ENCODE results near the gene GLCCI1. TPM values are rescaled to one million over a fixed set of nuclear protein-coding genes. Genes with fewer than 3 reads are reported as not detected.

Gene GLCCI1
- total and polyA plus RNA-seq, 10 of the 15 experiments (the other 5 are each of a cell fraction or from before 2014, with no cell fraction given), result 12.6 to 92.0 (median 27.6) TPM

DNA sequence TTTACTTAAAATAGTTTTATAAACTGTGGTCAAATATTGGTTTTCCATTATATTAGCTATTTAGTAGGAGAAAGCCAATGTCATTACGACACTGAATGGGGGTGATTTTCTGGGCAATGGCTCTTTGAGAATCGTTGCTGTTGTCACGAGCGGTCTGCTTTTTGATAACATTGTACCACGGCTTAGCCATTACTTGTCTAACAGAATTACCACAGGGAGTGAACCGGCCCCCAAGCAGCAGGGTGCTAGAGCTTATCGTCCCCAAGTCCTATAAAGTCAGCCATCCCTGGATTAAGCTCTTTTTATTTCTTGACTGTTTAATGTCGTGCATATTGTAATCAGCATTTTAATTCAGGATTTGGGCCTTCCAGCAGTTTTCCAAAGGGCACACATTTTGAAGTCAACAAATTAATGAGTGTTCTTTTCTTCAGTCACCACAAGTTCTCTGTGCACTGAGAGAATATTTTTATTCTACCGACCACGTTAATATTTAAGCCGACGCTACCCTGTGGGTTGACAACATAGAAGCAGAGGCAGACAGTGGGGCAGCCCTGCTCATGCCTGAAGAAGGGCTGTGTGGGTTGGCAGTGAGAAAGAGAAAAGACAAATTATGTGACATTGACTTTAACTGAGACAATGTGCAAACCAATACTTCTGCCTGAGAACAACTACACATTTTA, 167.6 kb downstream of the GLCCI1 start:
- POLR2A ChIA-PET, result interaction anchor here (1.0 to 7.7 kb wide), 5 partner anchors 17 to 54 kb away, joined by 3 to 133 read pairs (median 4); no protein-coding TSS in a partner anchor
- over 99% methylated on average over 12 of the region's 12 CpGs for WGBS (ENCODE audit: insufficient coverage, insufficient replicate concordance, low lambda C conversion rate, missing lambda C conversion rate)
- H3K4me1 ChIP-seq (ENCODE audit: control insufficient read depth, insufficient read depth, low read length), result peaks cover 38% of the 10 kb centered on the region
- TF ChIP-seq NR2C2 (IDR thresholded peaks at IDR 0.05; ENCODE audit: borderline replicate concordance, control insufficient read depth, insufficient read length, low read depth) (no peak), YY1 (IDR thresholded peaks at IDR 0.05; ENCODE audit: low read depth, low read length) (no peak), RELA (IDR thresholded peaks at IDR 0.05; ENCODE audit: borderline replicate concordance, partially characterized antibody) (no peak), IKZF2 (IDR thresholded peaks at IDR 0.05) (no peak), BCL11A (IDR thresholded peaks at IDR 0.05; ENCODE audit: low read depth, low read length) (no peak), PAX5 (IDR thresholded peaks at IDR 0.05; ENCODE audit: borderline replicate concordance, low read depth, low read length) (no peak), FOXM1 (IDR thresholded peaks at IDR 0.05; ENCODE audit: low read depth, low read length) (no peak), ZZZ3 (IDR thresholded peaks at IDR 0.05; ENCODE audit: control insufficient read depth, insufficient read length, low read depth) (no peak), RUNX3 (IDR thresholded peaks at IDR 0.05; ENCODE audit: low read length) (no peak)
- TF ChIP-seq, protein P1, sequence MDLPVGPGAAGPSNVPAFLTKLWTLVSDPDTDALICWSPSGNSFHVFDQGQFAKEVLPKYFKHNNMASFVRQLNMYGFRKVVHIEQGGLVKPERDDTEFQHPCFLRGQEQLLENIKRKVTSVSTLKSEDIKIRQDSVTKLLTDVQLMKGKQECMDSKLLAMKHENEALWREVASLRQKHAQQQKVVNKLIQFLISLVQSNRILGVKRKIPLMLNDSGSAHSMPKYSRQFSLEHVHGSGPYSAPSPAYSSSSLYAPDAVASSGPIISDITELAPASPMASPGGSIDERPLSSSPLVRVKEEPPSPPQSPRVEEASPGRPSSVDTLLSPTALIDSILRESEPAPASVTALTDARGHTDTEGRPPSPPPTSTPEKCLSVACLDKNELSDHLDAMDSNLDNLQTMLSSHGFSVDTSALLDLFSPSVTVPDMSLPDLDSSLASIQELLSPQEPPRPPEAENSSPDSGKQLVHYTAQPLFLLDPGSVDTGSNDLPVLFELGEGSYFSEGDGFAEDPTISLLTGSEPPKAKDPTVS (IDR thresholded peaks at IDR 0.05; ENCODE audit: low read depth, low read length), result no peak
- TF ChIP-seq, protein P2, sequence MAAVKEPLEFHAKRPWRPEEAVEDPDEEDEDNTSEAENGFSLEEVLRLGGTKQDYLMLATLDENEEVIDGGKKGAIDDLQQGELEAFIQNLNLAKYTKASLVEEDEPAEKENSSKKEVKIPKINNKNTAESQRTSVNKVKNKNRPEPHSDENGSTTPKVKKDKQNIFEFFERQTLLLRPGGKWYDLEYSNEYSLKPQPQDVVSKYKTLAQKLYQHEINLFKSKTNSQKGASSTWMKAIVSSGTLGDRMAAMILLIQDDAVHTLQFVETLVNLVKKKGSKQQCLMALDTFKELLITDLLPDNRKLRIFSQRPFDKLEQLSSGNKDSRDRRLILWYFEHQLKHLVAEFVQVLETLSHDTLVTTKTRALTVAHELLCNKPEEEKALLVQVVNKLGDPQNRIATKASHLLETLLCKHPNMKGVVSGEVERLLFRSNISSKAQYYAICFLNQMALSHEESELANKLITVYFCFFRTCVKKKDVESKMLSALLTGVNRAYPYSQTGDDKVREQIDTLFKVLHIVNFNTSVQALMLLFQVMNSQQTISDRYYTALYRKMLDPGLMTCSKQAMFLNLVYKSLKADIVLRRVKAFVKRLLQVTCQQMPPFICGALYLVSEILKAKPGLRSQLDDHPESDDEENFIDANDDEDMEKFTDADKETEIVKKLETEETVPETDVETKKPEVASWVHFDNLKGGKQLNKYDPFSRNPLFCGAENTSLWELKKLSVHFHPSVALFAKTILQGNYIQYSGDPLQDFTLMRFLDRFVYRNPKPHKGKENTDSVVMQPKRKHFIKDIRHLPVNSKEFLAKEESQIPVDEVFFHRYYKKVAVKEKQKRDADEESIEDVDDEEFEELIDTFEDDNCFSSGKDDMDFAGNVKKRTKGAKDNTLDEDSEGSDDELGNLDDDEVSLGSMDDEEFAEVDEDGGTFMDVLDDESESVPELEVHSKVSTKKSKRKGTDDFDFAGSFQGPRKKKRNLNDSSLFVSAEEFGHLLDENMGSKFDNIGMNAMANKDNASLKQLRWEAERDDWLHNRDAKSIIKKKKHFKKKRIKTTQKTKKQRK (IDR thresholded peaks at IDR 0.05; ENCODE audit: low read depth, low read length), result no peak
- TF ChIP-seq, protein P3, sequence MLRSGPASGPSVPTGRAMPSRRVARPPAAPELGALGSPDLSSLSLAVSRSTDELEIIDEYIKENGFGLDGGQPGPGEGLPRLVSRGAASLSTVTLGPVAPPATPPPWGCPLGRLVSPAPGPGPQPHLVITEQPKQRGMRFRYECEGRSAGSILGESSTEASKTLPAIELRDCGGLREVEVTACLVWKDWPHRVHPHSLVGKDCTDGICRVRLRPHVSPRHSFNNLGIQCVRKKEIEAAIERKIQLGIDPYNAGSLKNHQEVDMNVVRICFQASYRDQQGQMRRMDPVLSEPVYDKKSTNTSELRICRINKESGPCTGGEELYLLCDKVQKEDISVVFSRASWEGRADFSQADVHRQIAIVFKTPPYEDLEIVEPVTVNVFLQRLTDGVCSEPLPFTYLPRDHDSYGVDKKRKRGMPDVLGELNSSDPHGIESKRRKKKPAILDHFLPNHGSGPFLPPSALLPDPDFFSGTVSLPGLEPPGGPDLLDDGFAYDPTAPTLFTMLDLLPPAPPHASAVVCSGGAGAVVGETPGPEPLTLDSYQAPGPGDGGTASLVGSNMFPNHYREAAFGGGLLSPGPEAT (IDR thresholded peaks at IDR 0.05; ENCODE audit: low read depth), result no peak
- TF ChIP-seq, protein P4, sequence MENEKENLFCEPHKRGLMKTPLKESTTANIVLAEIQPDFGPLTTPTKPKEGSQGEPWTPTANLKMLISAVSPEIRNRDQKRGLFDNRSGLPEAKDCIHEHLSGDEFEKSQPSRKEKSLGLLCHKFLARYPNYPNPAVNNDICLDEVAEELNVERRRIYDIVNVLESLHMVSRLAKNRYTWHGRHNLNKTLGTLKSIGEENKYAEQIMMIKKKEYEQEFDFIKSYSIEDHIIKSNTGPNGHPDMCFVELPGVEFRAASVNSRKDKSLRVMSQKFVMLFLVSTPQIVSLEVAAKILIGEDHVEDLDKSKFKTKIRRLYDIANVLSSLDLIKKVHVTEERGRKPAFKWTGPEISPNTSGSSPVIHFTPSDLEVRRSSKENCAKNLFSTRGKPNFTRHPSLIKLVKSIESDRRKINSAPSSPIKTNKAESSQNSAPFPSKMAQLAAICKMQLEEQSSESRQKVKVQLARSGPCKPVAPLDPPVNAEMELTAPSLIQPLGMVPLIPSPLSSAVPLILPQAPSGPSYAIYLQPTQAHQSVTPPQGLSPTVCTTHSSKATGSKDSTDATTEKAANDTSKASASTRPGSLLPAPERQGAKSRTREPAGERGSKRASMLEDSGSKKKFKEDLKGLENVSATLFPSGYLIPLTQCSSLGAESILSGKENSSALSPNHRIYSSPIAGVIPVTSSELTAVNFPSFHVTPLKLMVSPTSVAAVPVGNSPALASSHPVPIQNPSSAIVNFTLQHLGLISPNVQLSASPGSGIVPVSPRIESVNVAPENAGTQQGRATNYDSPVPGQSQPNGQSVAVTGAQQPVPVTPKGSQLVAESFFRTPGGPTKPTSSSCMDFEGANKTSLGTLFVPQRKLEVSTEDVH (IDR thresholded peaks at IDR 0.05; ENCODE audit: low read depth, partially characterized antibody), result no peak

More for the DNA sequence above, 167.6 kb downstream of the GLCCI1 start:
- no peak overlapping the region for H3K9ac ChIP-seq (ENCODE audit: control insufficient read depth, insufficient read depth, low read length)
- peaks cover 4% of the 10 kb centered on the region; the same call in 1 of the 3 replicates for H3K9me3 ChIP-seq (replicated peaks; ENCODE audit: control insufficient read depth, insufficient read depth, low read length)
- CTCF ChIA-PET, result interaction anchor here (0.7 to 1.8 kb wide), 4 partner anchors 10 to 54 kb away, joined by 4 to 6 read pairs (median 4); no protein-coding TSS in a partner anchor
- no peak for DNase-seq (ENCODE audit: low read depth, low spot score)
- no peak overlapping the region for H3K4me3 ChIP-seq
- in situ Hi-C loops (cut with MboI) (loop anchor here (25.0 kb wide), 1 partner anchor 1874 kb away; the partner anchor contains the start of gene CYTH3), intact Hi-C loops (cut with micrococcal nuclease; ENCODE audit: unreplicated experiment) (no loop called here)
- no peak for ATAC-seq
- BruUV-seq (replicated peaks), result no TSS peak
- RAD21 ChIA-PET (ENCODE audit: unreplicated experiment), result interaction anchor here (0.9 to 8.5 kb wide), 7 partner anchors 8 to 953 kb away, joined by 3 to 124 read pairs (median 4); no protein-coding TSS in a partner anchor
- no peak overlapping the region for H3K27ac ChIP-seq (ENCODE audit: control insufficient read depth, insufficient read depth)
- H3K27me3 ChIP-seq (replicated peaks in 1 of 2; ENCODE audit: control insufficient read depth in 2 of 2, insufficient read depth in 2 of 2, low read length in 1 of 2), result no peaks in the 10 kb centered on the region
- SMC1A ChIA-PET (ENCODE audit: uncharacterized antibody, unreplicated experiment), result interaction anchor here (0.7 to 9.2 kb wide), 7 partner anchors 7 to 72 kb away, joined by 3 to 182 read pairs (median 17); no protein-coding TSS in a partner anchor
- no peak overlapping the region for H3K4me2 ChIP-seq (ENCODE audit: control insufficient read depth, insufficient read depth)
- H4K20me1 ChIP-seq (ENCODE audit: control insufficient read depth, insufficient read depth), result no peaks in the 10 kb centered on the region
- FAIRE-seq, result no peak
- no peak overlapping the region for H2AFZ ChIP-seq (ENCODE audit: control insufficient read depth, low read depth, low read length)
- no peaks in the 10 kb centered on the region; the same call in 1 of the 2 replicates for H3K79me2 ChIP-seq (ENCODE audit: control insufficient read depth, insufficient read depth, low read length)
- H3K36me3 ChIP-seq (ENCODE audit: control insufficient read depth in 2 of 2, insufficient read depth in 2 of 2, low read length in 1 of 2), result no peaks in the 10 kb centered on the region
